ENCODE results near the gene PNPLA7. TPM values are rescaled to one million over a fixed set of nuclear protein-coding genes. Genes with fewer than 3 reads are reported as not detected.

The PNPLA7 gene
- total and polyA plus RNA-seq, 10 of the 15 experiments (the other 5 are each of a cell fraction or from before 2014, with no cell fraction given), result 0.04 to 0.85 (median 0.19) TPM; not detected in 1

DNA sequence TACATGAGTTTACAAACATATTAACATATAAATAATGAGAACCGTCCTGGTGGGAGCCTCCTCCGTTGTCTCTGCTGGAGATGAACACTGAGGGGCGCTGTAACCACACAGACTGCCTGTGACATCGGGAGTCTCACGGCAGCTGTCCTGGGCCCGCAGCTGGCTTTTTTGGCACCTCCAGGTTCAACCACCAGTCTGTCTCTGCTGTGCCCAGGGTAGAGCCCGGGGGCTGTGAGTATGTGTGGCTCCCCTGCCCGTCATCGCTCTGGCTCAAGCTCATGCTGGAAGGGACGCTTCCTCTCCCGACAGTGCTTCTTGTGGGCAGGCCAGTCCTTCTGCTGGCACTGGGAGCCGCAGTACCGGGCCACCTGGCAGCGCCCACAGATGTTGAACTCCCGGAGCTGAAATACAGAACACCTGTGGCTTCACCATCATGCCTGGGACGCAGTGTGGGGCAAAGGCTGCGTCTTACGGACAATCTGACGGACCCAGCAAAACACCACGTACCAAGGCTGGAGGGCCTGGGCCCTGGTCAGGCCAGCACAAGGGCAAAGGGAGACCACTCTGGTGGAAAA, 32.2 kb upstream of the PNPLA7 start:
- H3K4me2 ChIP-seq (ENCODE audit: control insufficient read depth, insufficient read depth), result no peak overlapping the region
- no peaks in the 10 kb centered on the region for H3K9me3 ChIP-seq (replicated peaks; ENCODE audit: control insufficient read depth, insufficient read depth, low read length)
- no peaks in the 10 kb centered on the region for H3K27me3 ChIP-seq (replicated peaks in 1 of 2; ENCODE audit: control insufficient read depth in 2 of 2, insufficient read depth in 2 of 2, low read length in 1 of 2)
- no TSS peak for BruUV-seq (replicated peaks)
- intact Hi-C loops (cut with micrococcal nuclease; ENCODE audit: unreplicated experiment), result no loop called here
- H4K20me1 ChIP-seq (ENCODE audit: control insufficient read depth, insufficient read depth), result no peaks in the 10 kb centered on the region
- H3K27ac ChIP-seq (ENCODE audit: control insufficient read depth, insufficient read depth), result no peak overlapping the region
- no peak overlapping the region for H3K4me3 ChIP-seq
- 96% methylated on average over 20 of the region's 20 CpGs for WGBS (ENCODE audit: insufficient coverage, insufficient replicate concordance, low lambda C conversion rate, missing lambda C conversion rate)
- ChIA-PET SMC1A (ENCODE audit: uncharacterized antibody, unreplicated experiment) (no interaction called here), POLR2A (no interaction called here), CTCF (interaction anchor here (2.3 kb wide), 1 partner anchor 91 kb away, joined by 5 read pairs; no protein-coding TSS in a partner anchor), RAD21 (ENCODE audit: unreplicated experiment) (no interaction called here)
- H3K36me3 ChIP-seq (ENCODE audit: control insufficient read depth in 2 of 2, insufficient read depth in 2 of 2, low read length in 1 of 2), result peaks cover 8 to 19% of the 10 kb centered on the region in 2 experiments; a peak in 3 of 4 replicates
- H3K4me1 ChIP-seq (ENCODE audit: control insufficient read depth, insufficient read depth, low read length), result peaks cover under 1% of the 10 kb centered on the region; the same call in 1 of the 2 replicates
- no peak for TF ChIP-seq MEF2A (IDR thresholded peaks at IDR 0.05; ENCODE audit: insufficient read depth, low read depth, low read length)
- TF ChIP-seq SMAD1 (IDR thresholded peaks at IDR 0.05; ENCODE audit: low read depth, partially characterized antibody), result no peak
- TF ChIP-seq SMAD5 (IDR thresholded peaks at IDR 0.05; ENCODE audit: low read depth), result no peak
- no peak for TF ChIP-seq KAT2A (conservative IDR thresholded peaks at IDR 0.05; ENCODE audit: control insufficient read depth, low read depth, low read length)
- TF ChIP-seq TCF12 (IDR thresholded peaks at IDR 0.05; ENCODE audit: low read depth, low read length), result no peak
- TF ChIP-seq, protein P1, sequence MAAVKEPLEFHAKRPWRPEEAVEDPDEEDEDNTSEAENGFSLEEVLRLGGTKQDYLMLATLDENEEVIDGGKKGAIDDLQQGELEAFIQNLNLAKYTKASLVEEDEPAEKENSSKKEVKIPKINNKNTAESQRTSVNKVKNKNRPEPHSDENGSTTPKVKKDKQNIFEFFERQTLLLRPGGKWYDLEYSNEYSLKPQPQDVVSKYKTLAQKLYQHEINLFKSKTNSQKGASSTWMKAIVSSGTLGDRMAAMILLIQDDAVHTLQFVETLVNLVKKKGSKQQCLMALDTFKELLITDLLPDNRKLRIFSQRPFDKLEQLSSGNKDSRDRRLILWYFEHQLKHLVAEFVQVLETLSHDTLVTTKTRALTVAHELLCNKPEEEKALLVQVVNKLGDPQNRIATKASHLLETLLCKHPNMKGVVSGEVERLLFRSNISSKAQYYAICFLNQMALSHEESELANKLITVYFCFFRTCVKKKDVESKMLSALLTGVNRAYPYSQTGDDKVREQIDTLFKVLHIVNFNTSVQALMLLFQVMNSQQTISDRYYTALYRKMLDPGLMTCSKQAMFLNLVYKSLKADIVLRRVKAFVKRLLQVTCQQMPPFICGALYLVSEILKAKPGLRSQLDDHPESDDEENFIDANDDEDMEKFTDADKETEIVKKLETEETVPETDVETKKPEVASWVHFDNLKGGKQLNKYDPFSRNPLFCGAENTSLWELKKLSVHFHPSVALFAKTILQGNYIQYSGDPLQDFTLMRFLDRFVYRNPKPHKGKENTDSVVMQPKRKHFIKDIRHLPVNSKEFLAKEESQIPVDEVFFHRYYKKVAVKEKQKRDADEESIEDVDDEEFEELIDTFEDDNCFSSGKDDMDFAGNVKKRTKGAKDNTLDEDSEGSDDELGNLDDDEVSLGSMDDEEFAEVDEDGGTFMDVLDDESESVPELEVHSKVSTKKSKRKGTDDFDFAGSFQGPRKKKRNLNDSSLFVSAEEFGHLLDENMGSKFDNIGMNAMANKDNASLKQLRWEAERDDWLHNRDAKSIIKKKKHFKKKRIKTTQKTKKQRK (IDR thresholded peaks at IDR 0.05; ENCODE audit: low read depth, low read length), result no peak
- TF ChIP-seq EZH2 (IDR thresholded peaks at IDR 0.05; ENCODE audit: borderline replicate concordance, control insufficient read depth, low read depth, low read length), result no peak
- TF ChIP-seq BRCA1 (IDR thresholded peaks at IDR 0.05; ENCODE audit: low read depth, low read length), result no peak
- TF ChIP-seq, protein P2, sequence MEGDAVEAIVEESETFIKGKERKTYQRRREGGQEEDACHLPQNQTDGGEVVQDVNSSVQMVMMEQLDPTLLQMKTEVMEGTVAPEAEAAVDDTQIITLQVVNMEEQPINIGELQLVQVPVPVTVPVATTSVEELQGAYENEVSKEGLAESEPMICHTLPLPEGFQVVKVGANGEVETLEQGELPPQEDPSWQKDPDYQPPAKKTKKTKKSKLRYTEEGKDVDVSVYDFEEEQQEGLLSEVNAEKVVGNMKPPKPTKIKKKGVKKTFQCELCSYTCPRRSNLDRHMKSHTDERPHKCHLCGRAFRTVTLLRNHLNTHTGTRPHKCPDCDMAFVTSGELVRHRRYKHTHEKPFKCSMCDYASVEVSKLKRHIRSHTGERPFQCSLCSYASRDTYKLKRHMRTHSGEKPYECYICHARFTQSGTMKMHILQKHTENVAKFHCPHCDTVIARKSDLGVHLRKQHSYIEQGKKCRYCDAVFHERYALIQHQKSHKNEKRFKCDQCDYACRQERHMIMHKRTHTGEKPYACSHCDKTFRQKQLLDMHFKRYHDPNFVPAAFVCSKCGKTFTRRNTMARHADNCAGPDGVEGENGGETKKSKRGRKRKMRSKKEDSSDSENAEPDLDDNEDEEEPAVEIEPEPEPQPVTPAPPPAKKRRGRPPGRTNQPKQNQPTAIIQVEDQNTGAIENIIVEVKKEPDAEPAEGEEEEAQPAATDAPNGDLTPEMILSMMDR (IDR thresholded peaks at IDR 0.05 in 2 of 3, conservative IDR thresholded peaks at IDR 0.05 in 1 of 3; ENCODE audit: control insufficient read depth in 2 of 3, extremely low read depth in 1 of 3, insufficient read depth in 1 of 3, low read depth in 3 of 3, low read length in 3 of 3), result peak in 1 of 3 experiments; percentile 27; a peak in 1 of 6 replicates
- no peak for TF ChIP-seq LARP7 (IDR thresholded peaks at IDR 0.05)
- TF ChIP-seq RAD21 (IDR thresholded peaks at IDR 0.05; ENCODE audit: insufficient read depth, low read depth, low read length), result peak; percentile 33; the same call in 1 of the 2 replicates
- no peak for TF ChIP-seq CHD4 (IDR thresholded peaks at IDR 0.05)
- no peak overlapping the region for H2AFZ ChIP-seq (ENCODE audit: control insufficient read depth, low read depth, low read length)
- DNase-seq (ENCODE audit: low read depth, low spot score), result no peak
- no peak overlapping the region for H3K9ac ChIP-seq (ENCODE audit: control insufficient read depth, insufficient read depth, low read length)
- no peak for ATAC-seq
- FAIRE-seq, result no peak
- in situ Hi-C loops (cut with MboI), result no loop called here
- peaks cover 9% of the 10 kb centered on the region for H3K79me2 ChIP-seq (ENCODE audit: control insufficient read depth, insufficient read depth, low read length)

All from GM12878 (cell line).